Erythroblast (primary cell): ENCODE data around the gene SNX17.

Experiments used
- GATA1 ChIP-seq: IDR thresholded peaks from 2 replicates; pipeline ENCODE4 v1.6.1; 2011; ENCODE audit warnings: low read depth, mild to moderate bottlenecking, control low read depth, low read length, moderate library complexity
- POLR2A ChIP-seq: IDR thresholded peaks from 2 replicates; pipeline ENCODE4 v1.6.1; 2011; ENCODE audit warnings: mild to moderate bottlenecking, low read length

DNA sequence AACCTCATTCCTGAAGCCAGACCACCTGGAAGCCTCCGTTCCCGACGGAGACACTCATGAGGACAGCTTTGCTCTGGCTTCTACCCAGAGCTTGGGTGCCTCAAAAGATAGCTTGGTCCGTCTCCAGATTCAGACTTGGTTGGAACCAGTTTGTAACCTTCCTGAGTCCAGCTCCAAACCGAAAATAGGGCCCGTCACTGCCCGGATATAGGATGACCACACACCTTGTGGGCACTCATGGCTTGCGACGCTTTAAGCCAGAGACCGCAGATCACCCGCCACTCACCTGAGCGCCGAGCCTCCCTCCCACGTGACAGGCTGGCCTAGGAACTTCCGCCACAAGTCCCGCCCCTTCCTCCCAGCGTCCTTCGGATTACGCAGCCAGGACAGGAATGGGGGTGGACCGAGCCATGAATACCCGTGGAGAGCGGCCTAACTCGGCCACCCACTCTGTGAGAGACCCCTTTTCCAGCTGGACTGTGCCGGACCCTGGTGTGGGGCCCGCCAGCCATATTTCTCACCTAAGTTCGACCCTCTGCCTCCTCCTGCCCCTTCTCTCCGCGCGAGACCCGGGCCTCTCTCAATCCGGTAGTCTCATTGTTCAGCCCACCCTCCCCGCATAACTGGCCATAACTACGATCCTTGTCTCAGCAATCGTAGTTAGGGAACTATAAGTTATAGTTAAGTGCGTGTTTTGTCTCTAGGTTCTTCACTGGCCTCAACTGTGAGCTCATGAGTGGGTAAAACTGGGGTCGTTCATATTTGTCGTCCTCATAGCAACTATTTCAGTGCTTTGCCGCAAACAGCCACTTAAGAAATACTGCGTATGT is 47.4 kb upstream of the SNX17 start, which contains the start of gene MPV17:
- peak; percentile 95 for TF ChIP-seq POLR2A
- no peak for TF ChIP-seq GATA1
